Liver (tissue), 9 donors: ENCODE data around the gene CAV1. TPM values are rescaled to one million over a fixed set of nuclear protein-coding genes. Genes with fewer than 3 reads are reported as not detected.

ENCODE experiments used
- DNase-seq: peaks from one replicate; pipeline ENCODE4 v3.0.0-alpha.2; 2017; ENCODE audit warnings: low spot score
- H3K27ac ChIP-seq, 2 donors: one replicate each; pipeline ENCODE4 v1.7.0; 2013; ENCODE audit warnings: inconsistent platforms in 2 of 2, low read length in 2 of 2, control low read depth in 1 of 2, low read depth in 1 of 2, mild to moderate bottlenecking in 1 of 2
- H3K27me3 ChIP-seq, 4 donors: one replicate each; pipeline versions ENCODE4 v1.6.1 to v1.7.0; 2013; ENCODE audit warnings: low read length in 3 of 4, inconsistent platforms in 1 of 4, mild to moderate bottlenecking in 1 of 4, moderate library complexity in 1 of 4; ENCODE audit not compliant: control insufficient read depth in 4 of 4, insufficient read depth in 4 of 4
- H3K36me3 ChIP-seq, 4 donors: one replicate each; pipeline versions ENCODE4 v1.6.1 to v1.7.0; 2013; ENCODE audit warnings: low read length in 3 of 4, mild to moderate bottlenecking in 3 of 4, low read depth in 1 of 4, moderate library complexity in 1 of 4; ENCODE audit not compliant: control insufficient read depth in 4 of 4, insufficient read depth in 3 of 4
- H3K4me1 ChIP-seq, 4 donors: one replicate each; pipeline versions ENCODE4 v1.6.1 to v1.7.0; 2013; ENCODE audit warnings: low read length in 3 of 4, mild to moderate bottlenecking in 3 of 4, moderate library complexity in 1 of 4; ENCODE audit not compliant: control insufficient read depth in 4 of 4, insufficient read depth in 4 of 4
- H3K4me3 ChIP-seq, 3 donors: one replicate each; pipeline versions ENCODE4 v1.6.1 to v1.7.0; 2013; ENCODE audit warnings: low read length in 3 of 3, control low read depth in 1 of 3, low read depth in 1 of 3, mild to moderate bottlenecking in 1 of 3
- H3K9ac ChIP-seq, 2 donors: one replicate each; pipeline ENCODE4 v1.7.0; 2013; ENCODE audit warnings: low read length in 2 of 2, mild to moderate bottlenecking in 2 of 2, moderate library complexity in 2 of 2, control low read depth in 1 of 2, low read depth in 1 of 2
- H3K9me3 ChIP-seq, 4 donors: one replicate each; pipeline versions ENCODE4 v1.6.1 to v1.7.0; 2013; ENCODE audit warnings: low read length in 3 of 4; ENCODE audit not compliant: control insufficient read depth in 4 of 4
- ATF3 ChIP-seq: IDR thresholded peaks from 2 replicates; pipeline ENCODE4 v1.6.1; 2016; ENCODE audit warnings: antibody characterized with exemption
- CTCF ChIP-seq: fragments of 150-350 bp; IDR thresholded peaks from 2 replicates; pipeline ENCODE4 v1.5.1; 2017; ENCODE audit warnings: improper control_type of control experiment, low read depth, low read length; ENCODE audit not compliant: missing input control
- EGR1 ChIP-seq, 2 donors: IDR thresholded peaks; 2 replicates each; pipeline ENCODE4 v1.6.1; 2016 to 2018; ENCODE audit warnings: antibody characterized with exemption in 2 of 2, low read depth in 2 of 2
- FOXA1 ChIP-seq: IDR thresholded peaks from 2 replicates; pipeline ENCODE4 v1.6.1; 2016; ENCODE audit warnings: antibody characterized with exemption
- FOXA2 ChIP-seq: IDR thresholded peaks from 2 replicates; pipeline ENCODE4 v1.6.1; 2016; ENCODE audit warnings: antibody characterized with exemption
- GABPA ChIP-seq, 2 donors: IDR thresholded peaks in 1 of 2; conservative IDR thresholded peaks in 1 of 2; 2 replicates each; pipeline ENCODE4 v1.6.1; 2016; ENCODE audit warnings: antibody characterized with exemption in 2 of 2, mild to moderate bottlenecking in 1 of 2, moderate library complexity in 1 of 2
- HNF4A ChIP-seq, 2 donors: conservative IDR thresholded peaks; 2 replicates each; pipeline ENCODE4 v1.6.1; 2016; ENCODE audit warnings: antibody characterized with exemption in 2 of 2, mild to moderate bottlenecking in 2 of 2
- HNF4G ChIP-seq: IDR thresholded peaks from 2 replicates; pipeline ENCODE4 v1.6.1; 2016; ENCODE audit warnings: antibody characterized with exemption
- JUND ChIP-seq, 2 donors: IDR thresholded peaks; 2 replicates each; pipeline ENCODE4 v1.6.1; 2016; ENCODE audit warnings: antibody characterized with exemption in 2 of 2
- MAX ChIP-seq: IDR thresholded peaks from 2 replicates; pipeline ENCODE4 v1.6.1; 2016; ENCODE audit warnings: antibody characterized with exemption
- NR2F2 ChIP-seq: IDR thresholded peaks from 2 replicates; pipeline ENCODE4 v1.6.1; 2016; ENCODE audit warnings: antibody characterized with exemption
- RAD21 ChIP-seq, 2 donors: IDR thresholded peaks; 2 replicates each; pipeline ENCODE4 v1.6.1; 2016; ENCODE audit warnings: antibody characterized with exemption in 2 of 2, mild to moderate bottlenecking in 2 of 2
- REST ChIP-seq: IDR thresholded peaks from 2 replicates; pipeline ENCODE4 v1.6.1; 2016; ENCODE audit warnings: antibody characterized with exemption, mild to moderate bottlenecking
- RXRA ChIP-seq, 2 donors: IDR thresholded peaks; 2 replicates each; pipeline ENCODE4 v1.6.1; 2017 to 2018; ENCODE audit warnings: antibody characterized with exemption in 2 of 2, mild to moderate bottlenecking in 1 of 2
- SP1 ChIP-seq: IDR thresholded peaks from 2 replicates; pipeline ENCODE4 v1.6.1; 2018; ENCODE audit warnings: antibody characterized with exemption, mild to moderate bottlenecking
- TAF1 ChIP-seq: conservative IDR thresholded peaks from 2 replicates; pipeline ENCODE4 v1.6.1; 2016; ENCODE audit warnings: antibody characterized with exemption, mild to moderate bottlenecking
- YY1 ChIP-seq: IDR thresholded peaks from 2 replicates; pipeline ENCODE4 v1.6.1; 2016; ENCODE audit warnings: antibody characterized with exemption, mild to moderate bottlenecking
- ZBTB33 ChIP-seq: IDR thresholded peaks from 2 replicates; pipeline ENCODE4 v1.6.1; 2016; ENCODE audit warnings: antibody characterized with exemption
- WGBS: extraction: QIAGEN DNeasy Blood & Tissue Kit; methylation state at CpG from one replicate; pipeline ENCODE4 v1.1.7; 2013; 5-methylcytosine and 5-hydroxymethylcytosine counted together
- polyA plus RNA-seq, 2 donors: library from polyadenylated mRNA; stranded (reverse) in 1 of 2; unstranded in 1 of 2; fragments of 200-250 nt in 1 of 2; fragments of >200 nt in 1 of 2; fragmentation: Nextera tagmentation in 1 of 2; extraction: Ambion mirVana in 1 of 2; gene quantifications; one replicate each; pipeline versions ENCODE4 v1.2.1 to v1.2.3, GENCODE V29; 2013 to 2015
- total RNA-seq, 2 donors: library from RNA; depleted of rRNA; stranded (reverse); fragments of >200 nt; gene quantifications; one replicate each; pipeline ENCODE4 v1.2.3, GENCODE V29; 2014
- donor health status: healthy.
- donor health status: healthy.
- donor health status: healthy.
- donor health status: healthy.
- donor health status: healthy.

CAV1 gene
- total and polyA plus RNA-seq, 4 donors, result 9.9 to 13.4 (median 11.6) TPM

- TF ChIP-seq FOXA2 (no peak), MAX (no peak), NR2F2 (no peak)
- 90% methylated on average over 1 of the region's 1 CpG for WGBS
- no peak for DNase-seq
- H3K27me3 ChIP-seq, result no peaks in the 10 kb centered on the region
- no peaks in the 10 kb centered on the region for H3K9me3 ChIP-seq
- peaks cover 0 to 6% (median 0%) of the 10 kb centered on the region in 4 donors for H3K4me1 ChIP-seq
- H3K27ac ChIP-seq, result no peak overlapping the region
- H3K36me3 ChIP-seq, result no peaks in the 10 kb centered on the region
- no peak overlapping the region for H3K4me3 ChIP-seq
- H3K9ac ChIP-seq, result no peak overlapping the region
Observed at GRCh38 chr7:116571037-116571436, 46.2 kb downstream of the CAV1 start.

GRCh38 chr7:116571552-116571951, 46.7 kb downstream of the CAV1 start:
- TF ChIP-seq CTCF, result no peak
- TF ChIP-seq EGR1 (IDR thresholded peaks at IDR 0.05; ENCODE audit: low read depth in 2 of 2), result no peak
- no peak for TF ChIP-seq GABPA (IDR thresholded peaks at IDR 0.05 in 1 of 2, conservative IDR thresholded peaks at IDR 0.05 in 1 of 2)
- peak in 1 of 2 donors; percentile 4 for TF ChIP-seq RAD21 (IDR thresholded peaks at IDR 0.05)
- peak in 1 of 2 donors; percentile 53 for TF ChIP-seq RXRA (IDR thresholded peaks at IDR 0.05)
- TF ChIP-seq TAF1, result no peak
- no peak for TF ChIP-seq JUND (IDR thresholded peaks at IDR 0.05)
- TF ChIP-seq FOXA2, result peak; percentile 63
- no peak for TF ChIP-seq ZBTB33
- TF ChIP-seq FOXA1, result peak; percentile 67
- no peak for TF ChIP-seq HNF4G
- no peak for TF ChIP-seq ATF3
- no peak for TF ChIP-seq MAX
- TF ChIP-seq YY1, result peak; percentile 11
- TF ChIP-seq REST, result no peak
- TF ChIP-seq SP1, result no peak
- peak in 1 of 2 donors; percentile 50 for TF ChIP-seq HNF4A (conservative IDR thresholded peaks at IDR 0.05)
- no peak for TF ChIP-seq NR2F2
- Histone ChIP-seq H3K9ac (no peak overlapping the region), H3K36me3 (no peaks in the 10 kb centered on the region), H3K27ac (peak overlapping the region in 1 of 2 donors; percentile 42), H3K4me3 (no peak overlapping the region), H3K4me1 (peaks cover 0 to 6% (median 0%) of the 10 kb centered on the region in 4 donors), H3K9me3 (no peaks in the 10 kb centered on the region), H3K27me3 (no peaks in the 10 kb centered on the region)
- 33% methylated on average over 2 of the region's 2 CpGs for WGBS
- DNase-seq, result no peak
